Ovary (tissue), 9 donors: ENCODE measurements around the gene ZNF653. TPM values are rescaled to one million over a fixed set of nuclear protein-coding genes. Genes with fewer than 3 reads are reported as not detected.
"Not testable (repeated sequence)": the region's sequence is repeated elsewhere in the genome, so short reads cannot be mapped to it uniquely, and the experiment has no call there.

Experiments used
- DNase-seq, 5 donors: peaks; one replicate each; pipeline ENCODE4 v3.0.0-alpha.2; 2019 to 2020
- H3K27ac ChIP-seq, 2 donors: fragments of 200-600 bp; one replicate each; pipeline versions ENCODE4 v1.5.1 to v1.8.0; 2019 to 2022
- H3K27me3 ChIP-seq: fragments of 200-600 bp; one replicate; pipeline ENCODE4 v1.8.0; 2022
- H3K36me3 ChIP-seq: fragments of 200-600 bp; sonication (generic); one replicate; pipeline ENCODE4 v1.5.1; 2019
- H3K4me1 ChIP-seq: one replicate; pipeline ENCODE4 v1.8.1; 2013; ENCODE audit warnings: mild to moderate bottlenecking, moderate library complexity; ENCODE audit not compliant: insufficient read depth
- H3K4me3 ChIP-seq: fragments of 200-600 bp; sonication (generic); one replicate; pipeline ENCODE4 v1.5.1; 2017
- H3K9me3 ChIP-seq, 2 donors: fragments of 200-600 bp in 1 of 2; sonication (generic) in 1 of 2; one replicate each; pipeline versions ENCODE4 v1.5.1 to v1.8.1; 2013 to 2019; ENCODE audit warnings: mild to moderate bottlenecking in 1 of 2, moderate library complexity in 1 of 2
- EP300 ChIP-seq: sonication (generic); formaldehyde crosslinking; IDR thresholded peaks from one replicate; pipeline ENCODE4 v1.6.1; 2017; ENCODE audit warnings: antibody characterized with exemption
- POLR2A ChIP-seq: fragments of 450-650 bp; IDR thresholded peaks from one replicate; pipeline ENCODE4 v1.6.1; 2017; ENCODE audit warnings: antibody characterized with exemption, mild to moderate bottlenecking, moderate library complexity
- WGBS, 3 donors: extraction: QIAGEN DNeasy Blood & Tissue Kit in 1 of 3; methylation state at CpG; one replicate each; pipeline versions ENCODE4 v1.1.5 to v1.1.7; 2013 to 2017; 5-methylcytosine and 5-hydroxymethylcytosine counted together
- intact Hi-C, 4 donors: fragments of 100-400 bp; cut with DNase I; formaldehyde crosslinking; loops; one replicate each; pipeline versions ENCODE4 v1.11.0 to v1.15.1; 2022 to 2023
- polyA plus RNA-seq, 2 donors: library from polyadenylated mRNA; stranded (reverse); fragments of 200-250 nt in 1 of 2; fragments of 350-450 nt in 1 of 2; fragmentation: Illumina TruSeq in 1 of 2; extraction: RNeasy Lipid Tissue Mini Kit (QIAGEN cat#74804) in 1 of 2; gene quantifications; one replicate each; pipeline ENCODE4 v1.2.3, GENCODE V29; 2013 to 2014
- total RNA-seq, 7 donors: library from RNA; depleted of rRNA in 2 of 7; stranded (reverse); fragments of >200 nt in 2 of 7; fragmentation: NEBNext Ultra II Directional in 3 of 7; extraction: Animal tissue kit (Norgen Biotek cat#: 25700) in 3 of 7; gene quantifications; one replicate each; pipeline versions ENCODE4 v1.1.0 to v1.2.4, GENCODE V29; 2016 to 2023
- TF ChIP-seq, protein P1 (sequence below), 3 donors: fragments of 450-650 bp in 2 of 3; fragments of 200-600 bp in 1 of 3; IDR thresholded peaks; one replicate each; pipeline versions ENCODE4 v1.5.1 to v1.8.0; 2016 to 2022; ENCODE audit warnings: antibody characterized with exemption in 3 of 3, mild to moderate bottlenecking in 1 of 3
- donor health status: DM: no; HTN: no; CAD: no; lungs with moderate emphysema.
- donor health status: DM: no; HTN: no; CAD: no.
- donor health status: Bipolar disorder and iron deficiency.
- donor health status: DM: yes; HTN: yes; CAD: no.
- donor health status: DM: no; HTN: no; CAD: no.
- donor health status: DM: yes; HTN: yes; CAD: no.

The ZNF653 gene
- total and polyA plus RNA-seq, 9 donors = 2.9 to 16.8 (median 10.7) TPM

DNA sequence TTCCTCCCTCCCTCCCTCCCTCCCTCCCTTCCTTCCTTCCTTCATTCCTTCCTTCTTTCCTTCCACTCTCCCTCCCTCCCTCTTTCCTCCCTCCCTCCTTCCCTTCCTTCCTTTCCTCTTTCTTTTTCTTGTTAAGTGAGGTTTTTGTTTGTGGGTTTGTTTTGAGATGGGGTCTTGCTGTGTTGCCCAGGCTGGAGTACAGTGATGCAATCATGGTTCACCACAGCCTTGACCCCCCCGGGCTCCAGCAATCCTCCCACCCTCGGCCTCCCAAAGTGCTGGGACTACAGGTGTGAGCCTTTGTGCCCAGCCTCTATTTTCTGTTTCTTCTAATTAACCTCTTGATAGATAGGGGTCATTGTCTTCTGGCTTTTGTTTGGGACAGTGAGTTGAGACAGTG, 44.2 kb downstream of the ZNF653 start:
- H3K9me3 ChIP-seq = no peaks in the 10 kb centered on the region
- no peaks in the 10 kb centered on the region for H3K4me1 ChIP-seq
- no peaks in the 10 kb centered on the region for H3K36me3 ChIP-seq
- no peak for TF ChIP-seq EP300
- TF ChIP-seq, protein P1, sequence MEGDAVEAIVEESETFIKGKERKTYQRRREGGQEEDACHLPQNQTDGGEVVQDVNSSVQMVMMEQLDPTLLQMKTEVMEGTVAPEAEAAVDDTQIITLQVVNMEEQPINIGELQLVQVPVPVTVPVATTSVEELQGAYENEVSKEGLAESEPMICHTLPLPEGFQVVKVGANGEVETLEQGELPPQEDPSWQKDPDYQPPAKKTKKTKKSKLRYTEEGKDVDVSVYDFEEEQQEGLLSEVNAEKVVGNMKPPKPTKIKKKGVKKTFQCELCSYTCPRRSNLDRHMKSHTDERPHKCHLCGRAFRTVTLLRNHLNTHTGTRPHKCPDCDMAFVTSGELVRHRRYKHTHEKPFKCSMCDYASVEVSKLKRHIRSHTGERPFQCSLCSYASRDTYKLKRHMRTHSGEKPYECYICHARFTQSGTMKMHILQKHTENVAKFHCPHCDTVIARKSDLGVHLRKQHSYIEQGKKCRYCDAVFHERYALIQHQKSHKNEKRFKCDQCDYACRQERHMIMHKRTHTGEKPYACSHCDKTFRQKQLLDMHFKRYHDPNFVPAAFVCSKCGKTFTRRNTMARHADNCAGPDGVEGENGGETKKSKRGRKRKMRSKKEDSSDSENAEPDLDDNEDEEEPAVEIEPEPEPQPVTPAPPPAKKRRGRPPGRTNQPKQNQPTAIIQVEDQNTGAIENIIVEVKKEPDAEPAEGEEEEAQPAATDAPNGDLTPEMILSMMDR (IDR thresholded peaks at IDR 0.05) = no peak
- TF ChIP-seq POLR2A = no peak
- H3K27ac ChIP-seq = no peak overlapping the region
- DNase-seq = no peak
- no peaks in the 10 kb centered on the region for H3K27me3 ChIP-seq
- H3K4me3 ChIP-seq = no peak overlapping the region
- intact Hi-C loops = no loop called here
- WGBS, 3 donors = 35 to 63% (median 37%) methylated on average over 2 of the region's 2 CpGs

DNA sequence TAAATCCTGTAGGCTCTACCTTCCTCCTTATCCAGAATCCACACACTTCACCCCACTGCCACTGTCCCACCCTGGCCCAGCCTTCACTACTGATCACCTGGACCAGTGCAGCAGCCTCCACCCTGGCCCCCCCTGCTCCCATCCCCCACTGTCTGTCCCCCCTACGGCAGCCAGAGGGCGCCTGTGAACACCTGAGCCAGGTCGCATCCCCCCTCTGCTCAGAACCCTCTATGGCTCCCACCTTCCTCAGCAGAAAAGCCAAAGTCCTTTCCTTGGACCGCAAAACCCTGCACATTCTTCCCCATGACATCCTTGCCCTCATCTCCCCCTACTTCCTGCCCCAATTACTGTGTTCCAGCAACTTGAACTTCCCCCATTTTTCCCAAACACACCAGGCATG, 45.4 kb downstream of the ZNF653 start:
- H3K36me3 ChIP-seq = no peaks in the 10 kb centered on the region
- H3K27me3 ChIP-seq = no peaks in the 10 kb centered on the region
- H3K27ac ChIP-seq = no peak overlapping the region
- WGBS, 3 donors = 41 to 45% (median 43%) methylated on average over 4 of the region's 4 CpGs
- TF ChIP-seq, protein P1 (IDR thresholded peaks at IDR 0.05) = no peak
- TF ChIP-seq EP300 = no peak
- no peaks in the 10 kb centered on the region for H3K9me3 ChIP-seq
- H3K4me3 ChIP-seq = no peak overlapping the region
- intact Hi-C loops = no loop called here
- H3K4me1 ChIP-seq = no peaks in the 10 kb centered on the region
- no peak for DNase-seq

DNA sequence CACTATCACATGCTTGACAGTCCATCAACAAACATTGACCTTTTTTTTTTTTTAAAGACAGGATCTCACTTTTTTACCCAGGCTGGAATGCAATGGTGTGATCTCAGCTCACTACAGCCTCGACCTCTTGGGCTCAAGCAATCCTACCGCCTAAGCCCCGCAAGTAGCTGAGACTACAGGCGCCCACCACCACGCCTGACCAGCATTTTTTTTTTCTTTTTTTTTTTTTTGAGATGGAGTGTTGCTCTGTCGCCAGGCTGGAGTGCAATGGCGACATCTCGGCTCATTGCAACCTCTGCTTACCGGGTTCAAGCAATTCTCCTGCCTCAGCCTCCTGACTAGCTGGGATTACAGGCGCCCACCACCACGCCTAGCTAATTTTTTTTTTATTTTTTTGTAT, 46.7 kb downstream of the ZNF653 start:
- H3K4me3 ChIP-seq, DNase-seq, H3K27ac ChIP-seq, H3K36me3 ChIP-seq, H3K4me1 ChIP-seq, H3K9me3 ChIP-seq, intact Hi-C loops, H3K27me3 ChIP-seq: not testable (repeated sequence)
- 75 to 78% (median 77%) methylated on average over 11 of the region's 11 CpGs for WGBS, 3 donors

DNA sequence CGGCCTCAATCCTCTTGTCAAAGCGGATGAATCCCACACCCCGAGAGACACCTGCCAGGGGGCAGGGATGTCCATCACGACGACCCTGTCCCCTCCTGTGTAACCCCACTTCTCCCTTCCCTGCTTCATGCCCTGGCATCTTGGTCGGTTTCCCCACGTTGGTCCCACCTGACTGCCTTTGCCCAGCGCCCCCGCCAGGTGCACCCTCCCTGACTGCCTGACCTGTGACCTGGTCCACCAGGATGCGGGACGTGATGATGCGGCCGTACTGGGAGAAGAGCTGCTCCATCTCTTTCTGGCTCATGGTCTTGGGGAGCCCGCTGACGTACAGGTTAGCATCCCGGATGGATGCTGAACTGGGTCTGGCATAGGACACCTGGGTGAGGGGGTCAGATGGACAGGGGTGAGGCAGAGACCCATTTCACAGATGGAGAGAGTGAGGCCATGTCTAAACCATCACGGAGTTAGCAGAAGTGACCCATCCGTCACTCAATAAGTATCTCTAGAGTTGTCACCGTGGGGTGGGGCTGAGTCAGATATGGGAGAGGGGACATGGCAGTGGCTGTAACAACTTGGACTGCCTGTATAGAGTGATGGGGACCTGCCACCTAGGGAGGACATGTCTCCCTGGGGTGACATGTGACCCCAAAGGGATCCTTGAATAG, 47.3 kb downstream of the ZNF653 start:
- Histone ChIP-seq H3K9me3 (no peaks in the 10 kb centered on the region), H3K4me1 (no peaks in the 10 kb centered on the region), H3K4me3 (no peak overlapping the region), H3K36me3 (no peaks in the 10 kb centered on the region), H3K27me3 (no peaks in the 10 kb centered on the region), H3K27ac (no peak overlapping the region)
- intact Hi-C loops = no loop called here
- DNase-seq = no peak
- WGBS, 3 donors = 78 to 87% (median 80%) methylated on average over 19 of the region's 19 CpGs
- TF ChIP-seq POLR2A (no peak), EP300 (no peak)
- TF ChIP-seq, protein P1 (IDR thresholded peaks at IDR 0.05) = no peak

DNA sequence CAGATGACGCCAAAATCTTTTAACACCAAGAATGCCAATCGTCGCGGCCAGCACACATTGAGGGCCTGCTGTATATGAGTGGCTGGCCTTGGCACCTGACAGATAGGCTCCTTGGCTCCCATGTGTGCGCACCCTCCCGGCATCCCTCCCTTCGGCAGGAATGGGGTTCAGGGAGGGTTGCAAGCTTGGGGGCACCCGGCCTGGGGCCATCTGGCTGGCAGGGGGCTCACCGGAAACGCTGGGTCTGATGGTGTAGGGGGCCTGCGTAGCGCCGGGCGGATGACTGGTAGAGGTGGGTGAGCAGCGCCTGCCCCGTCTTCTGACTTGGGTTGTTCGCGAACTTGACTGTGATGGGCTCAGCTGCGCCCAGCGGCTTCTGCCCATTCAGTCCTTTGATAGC, 47.8 kb downstream of the ZNF653 start:
- Histone ChIP-seq H3K36me3 (no peaks in the 10 kb centered on the region), H3K27me3 (no peaks in the 10 kb centered on the region), H3K4me3 (no peak overlapping the region), H3K9me3 (no peaks in the 10 kb centered on the region), H3K4me1 (no peaks in the 10 kb centered on the region), H3K27ac (no peak overlapping the region)
- 78 to 90% (median 87%) methylated on average over 20 of the region's 20 CpGs for WGBS, 3 donors
- TF ChIP-seq POLR2A (no peak), EP300 (no peak)
- TF ChIP-seq, protein P1 (IDR thresholded peaks at IDR 0.05) = no peak
- intact Hi-C loops = no loop called here
- no peak for DNase-seq
